Neutrophil (primary cell): Measurements from ENCODE around the gene XAB2.

Source experiments
- H3K27ac ChIP-seq: fragments of 200-600 bp; sonication (generic); 2 replicates; pipeline ENCODE4 v1.5.1; 2016; ENCODE audit warnings: mild to moderate bottlenecking, moderate library complexity
- H3K27me3 ChIP-seq: fragments of 200-600 bp; sonication (generic); 2 replicates; pipeline ENCODE4 v1.6.0; 2016; ENCODE audit warnings: mild to moderate bottlenecking
- H3K36me3 ChIP-seq: fragments of 200-600 bp; sonication (generic); 2 replicates; pipeline ENCODE4 v1.5.1; 2017
- H3K4me1 ChIP-seq, 2 experiments: fragments of 200-600 bp in 1 of 2; sonication (generic) in 1 of 2; 1 replicate in 1 of 2; 2 replicates in 1 of 2; pipeline versions ENCODE4 v1.5.1 to v1.6.1; 2013 to 2016; ENCODE audit warnings: low read depth in 1 of 2, low read length in 1 of 2, mild to moderate bottlenecking in 1 of 2, moderate library complexity in 1 of 2; ENCODE audit not compliant: control insufficient read depth in 1 of 2, insufficient read depth in 1 of 2
- H3K4me3 ChIP-seq, 2 experiments: fragments of 200-600 bp in 1 of 2; sonication (generic) in 1 of 2; 1 replicate in 1 of 2; 2 replicates in 1 of 2; pipeline ENCODE4 v1.5.1; 2013 to 2016; ENCODE audit warnings: low read depth in 1 of 2, low read length in 1 of 2, mild to moderate bottlenecking in 1 of 2, moderate library complexity in 1 of 2
- H3K9me3 ChIP-seq: fragments of 200-600 bp; sonication (generic); 2 replicates; pipeline ENCODE4 v1.5.1; 2016
- TF ChIP-seq, protein P1 (sequence below): fragments of 200-600 bp; sonication (generic); IDR thresholded peaks from 2 replicates; pipeline ENCODE4 v1.5.1; 2016; ENCODE audit warnings: antibody characterized with exemption

The XAB2 gene

DNA sequence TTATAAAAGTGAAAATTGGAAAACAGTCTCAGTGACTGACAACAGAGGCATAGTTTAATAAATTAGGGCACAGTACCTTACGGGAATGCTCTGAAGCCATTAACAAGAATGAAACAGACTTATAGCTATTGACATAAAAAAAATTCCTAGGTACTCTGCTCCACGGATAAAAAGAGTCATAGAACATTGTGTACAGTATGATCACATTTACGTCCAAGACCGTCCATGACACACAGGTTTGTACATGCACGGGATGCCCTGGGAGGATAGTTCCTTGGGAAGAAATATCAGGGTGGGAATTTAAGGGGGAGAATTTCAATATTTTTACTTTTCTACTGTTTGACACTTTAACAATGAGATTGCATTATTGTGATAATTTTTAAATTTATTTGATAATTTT, 58.6 kb downstream of the XAB2 start:
- TF ChIP-seq, protein P1, sequence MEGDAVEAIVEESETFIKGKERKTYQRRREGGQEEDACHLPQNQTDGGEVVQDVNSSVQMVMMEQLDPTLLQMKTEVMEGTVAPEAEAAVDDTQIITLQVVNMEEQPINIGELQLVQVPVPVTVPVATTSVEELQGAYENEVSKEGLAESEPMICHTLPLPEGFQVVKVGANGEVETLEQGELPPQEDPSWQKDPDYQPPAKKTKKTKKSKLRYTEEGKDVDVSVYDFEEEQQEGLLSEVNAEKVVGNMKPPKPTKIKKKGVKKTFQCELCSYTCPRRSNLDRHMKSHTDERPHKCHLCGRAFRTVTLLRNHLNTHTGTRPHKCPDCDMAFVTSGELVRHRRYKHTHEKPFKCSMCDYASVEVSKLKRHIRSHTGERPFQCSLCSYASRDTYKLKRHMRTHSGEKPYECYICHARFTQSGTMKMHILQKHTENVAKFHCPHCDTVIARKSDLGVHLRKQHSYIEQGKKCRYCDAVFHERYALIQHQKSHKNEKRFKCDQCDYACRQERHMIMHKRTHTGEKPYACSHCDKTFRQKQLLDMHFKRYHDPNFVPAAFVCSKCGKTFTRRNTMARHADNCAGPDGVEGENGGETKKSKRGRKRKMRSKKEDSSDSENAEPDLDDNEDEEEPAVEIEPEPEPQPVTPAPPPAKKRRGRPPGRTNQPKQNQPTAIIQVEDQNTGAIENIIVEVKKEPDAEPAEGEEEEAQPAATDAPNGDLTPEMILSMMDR = no peak
- H3K4me3 ChIP-seq = no peak overlapping the region

More for the DNA sequence above, 58.6 kb downstream of the XAB2 start:
- H3K36me3 ChIP-seq = no peaks in the 10 kb centered on the region
- H3K9me3 ChIP-seq = no peaks in the 10 kb centered on the region
- H3K27ac ChIP-seq = no peak overlapping the region
- H3K27me3 ChIP-seq = peaks cover 7% of the 10 kb centered on the region
- no peaks in the 10 kb centered on the region for H3K4me1 ChIP-seq
